ENCODE data around the gene NUDT21.

NUDT21 gene

DNA sequence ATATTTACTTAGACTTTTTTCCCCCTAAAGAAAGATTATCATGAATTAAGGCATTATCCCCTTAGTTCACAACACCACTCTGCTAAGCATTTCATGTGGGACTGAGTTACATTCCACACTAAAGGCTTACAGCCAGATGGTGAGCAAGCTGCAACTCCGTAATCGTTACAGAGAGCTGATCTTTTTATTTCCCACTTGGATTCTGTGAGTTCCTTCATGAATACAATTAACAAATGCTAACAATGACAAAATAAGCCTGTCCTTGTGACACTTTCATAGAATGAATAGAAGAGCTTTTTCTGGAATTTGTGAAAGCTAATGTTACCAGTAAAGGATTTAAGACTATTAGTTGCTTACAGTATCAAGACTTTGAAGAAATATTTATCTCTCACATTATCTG is 9.0 kb upstream of the NUDT21 start:
- no peak for DNase-seq

DNA sequence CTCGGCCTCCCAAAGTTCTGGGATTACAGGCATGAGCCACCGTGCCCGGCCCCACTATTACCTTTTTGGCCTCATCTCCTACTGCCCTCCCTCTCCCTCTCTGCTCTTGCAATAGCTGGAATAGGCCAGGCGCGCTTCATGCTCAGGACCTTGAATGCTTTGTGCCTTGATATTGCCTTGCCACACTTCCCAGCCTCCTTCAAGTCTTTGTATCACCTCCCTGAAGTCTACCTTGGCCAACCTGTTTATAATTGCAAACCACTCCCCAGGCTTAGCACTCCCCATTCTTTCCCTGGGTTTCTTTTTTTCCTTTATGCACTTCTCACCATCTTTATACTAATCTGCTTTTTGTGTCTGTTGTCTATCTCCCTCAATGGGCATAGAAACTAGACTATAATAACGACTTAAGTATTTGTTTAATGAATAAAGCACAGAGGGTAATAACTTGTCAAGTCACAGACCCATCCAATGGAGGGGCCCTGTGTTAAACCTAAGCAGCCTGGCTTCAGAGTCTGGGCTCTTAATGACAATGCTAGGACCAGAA is 6.9 kb upstream of the NUDT21 start:
- DNase-seq = no peak

DNA sequence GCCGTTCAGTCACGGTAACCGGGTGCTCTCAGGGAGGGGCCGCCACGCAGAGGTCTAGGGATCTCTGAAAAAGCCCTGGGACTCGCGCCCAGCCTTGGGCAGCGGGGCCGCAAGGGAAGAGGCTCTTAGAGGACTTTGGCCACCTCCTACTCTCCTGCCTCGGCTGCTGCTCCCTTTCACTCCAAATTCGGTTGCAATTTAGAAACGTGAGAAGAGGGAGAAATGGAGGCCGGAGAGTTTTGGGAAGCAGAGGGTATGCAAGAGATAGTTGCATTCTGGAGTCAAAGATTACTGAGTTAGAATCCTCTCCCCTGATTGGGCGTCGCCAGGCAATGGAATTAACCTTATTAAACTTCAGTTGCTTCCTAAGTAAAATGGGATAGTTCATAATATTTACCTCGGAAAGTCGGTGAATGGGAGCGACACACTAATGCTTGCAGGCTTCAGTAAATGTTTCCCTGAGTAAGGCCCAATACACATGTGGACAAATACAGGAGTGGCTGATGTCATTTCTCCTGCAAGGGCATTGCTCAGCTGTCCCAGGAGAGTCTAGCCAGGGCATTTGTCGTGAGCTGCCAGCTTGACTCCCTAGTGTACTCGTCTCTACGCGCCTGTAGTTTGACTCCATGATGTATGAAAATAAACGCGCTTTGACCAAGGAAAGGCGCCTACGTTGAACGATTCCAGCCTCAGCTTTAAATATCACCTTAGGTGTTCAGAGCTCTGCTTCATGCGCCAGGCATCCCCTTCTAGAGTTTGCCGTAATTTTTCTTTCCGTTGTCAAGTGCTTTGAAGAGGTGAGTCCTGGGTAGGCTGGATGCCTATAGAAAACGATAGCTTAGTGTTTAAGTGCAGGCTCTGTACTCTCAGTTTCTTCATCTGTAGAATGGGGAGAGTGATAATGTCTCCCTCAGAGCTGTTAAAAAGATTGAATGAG is 889 bp upstream of the NUDT21 start:
- peak; percentile 12 for DNase-seq

DNA sequence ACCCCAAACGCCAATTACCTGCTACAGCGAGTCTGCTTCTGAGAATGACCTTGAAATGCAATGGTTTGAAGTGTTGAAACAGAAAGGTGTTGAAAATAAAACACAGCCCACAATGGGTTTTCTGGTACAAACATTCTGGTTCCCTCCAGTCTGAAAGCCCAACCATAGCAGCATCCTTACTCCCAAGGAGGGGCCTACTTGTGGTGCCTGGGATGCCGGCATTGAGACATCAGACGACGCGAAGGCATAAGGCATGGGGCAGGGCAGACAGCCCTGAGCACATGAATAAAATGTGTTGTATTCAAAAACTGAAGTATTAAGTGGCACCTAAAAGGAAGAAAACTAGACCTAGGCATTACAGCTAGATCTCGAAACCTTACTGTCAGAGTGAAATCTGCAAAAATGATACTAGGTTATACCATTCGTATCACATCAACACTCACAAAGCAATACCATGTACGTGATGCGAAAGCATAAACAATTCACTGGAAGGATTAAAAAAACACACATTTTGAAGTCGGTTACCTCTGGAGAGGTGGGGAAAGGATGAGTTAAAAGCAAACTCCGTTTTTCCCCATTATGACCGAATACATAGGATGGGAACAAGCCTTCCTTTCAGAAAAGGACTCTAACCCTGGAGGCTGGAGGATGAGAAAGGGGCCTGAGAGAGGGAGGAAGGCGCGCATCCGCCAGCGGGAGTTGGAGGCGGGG is 702 bp downstream of the NUDT21 start:
- DNase-seq = no peak

DNA sequence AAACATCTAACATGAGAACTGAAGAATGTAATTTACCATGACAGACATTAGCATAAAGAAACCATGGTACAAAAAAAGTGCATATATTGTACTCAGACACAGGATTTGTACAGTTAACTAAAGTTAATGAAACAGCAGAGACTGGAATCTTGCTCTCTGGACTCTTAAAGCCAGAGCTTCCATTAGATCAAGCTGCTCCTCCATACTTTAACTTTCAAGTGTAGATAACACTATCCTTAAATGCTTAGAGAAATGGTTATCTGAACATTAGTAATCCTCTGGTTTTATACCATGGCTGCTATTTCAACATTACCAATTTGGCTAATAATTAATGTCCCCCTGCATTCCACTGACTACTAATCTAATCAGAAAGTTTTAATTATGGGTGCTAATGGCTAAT is 3.1 kb downstream of the NUDT21 start:
- no peak for DNase-seq

DNA sequence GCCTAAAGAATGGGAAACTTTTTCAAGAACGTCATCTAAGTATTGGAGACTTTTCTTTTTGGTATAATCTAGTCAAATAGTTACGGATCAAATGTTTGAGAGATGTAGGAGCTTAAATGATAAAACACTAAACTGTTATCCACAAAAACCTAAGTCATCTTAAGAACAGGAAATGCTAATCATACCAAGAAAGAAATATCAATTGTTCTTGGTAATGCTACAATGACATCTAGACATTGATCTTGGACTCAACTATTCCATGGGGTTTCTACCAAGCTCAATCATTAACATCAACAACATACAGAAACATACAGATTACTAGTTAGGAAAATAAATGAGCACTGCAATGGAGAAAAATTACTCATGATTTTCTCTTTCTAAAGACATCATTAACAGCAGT is 3.8 kb downstream of the NUDT21 start:
- no peak for DNase-seq

DNA sequence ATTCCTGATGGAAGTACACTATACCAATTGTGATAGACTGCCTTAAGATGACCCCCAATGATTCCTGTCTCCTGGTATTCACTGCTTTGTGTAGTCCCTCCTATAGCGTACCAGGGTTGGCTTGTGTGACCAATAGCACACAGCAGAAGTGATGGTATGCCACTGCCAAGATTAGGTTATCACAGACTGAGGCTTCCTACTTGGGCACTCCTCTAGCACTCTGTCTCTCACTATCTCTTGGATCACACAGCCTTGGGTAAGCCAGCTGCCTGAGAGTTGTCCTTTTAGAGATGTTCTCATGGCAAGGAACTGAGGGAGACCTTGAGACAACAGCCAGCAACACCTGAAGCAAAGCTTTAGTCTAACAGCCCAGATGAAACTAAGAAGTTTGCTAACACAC is 13.1 kb downstream of the NUDT21 start:
- no peak for DNase-seq

DNA sequence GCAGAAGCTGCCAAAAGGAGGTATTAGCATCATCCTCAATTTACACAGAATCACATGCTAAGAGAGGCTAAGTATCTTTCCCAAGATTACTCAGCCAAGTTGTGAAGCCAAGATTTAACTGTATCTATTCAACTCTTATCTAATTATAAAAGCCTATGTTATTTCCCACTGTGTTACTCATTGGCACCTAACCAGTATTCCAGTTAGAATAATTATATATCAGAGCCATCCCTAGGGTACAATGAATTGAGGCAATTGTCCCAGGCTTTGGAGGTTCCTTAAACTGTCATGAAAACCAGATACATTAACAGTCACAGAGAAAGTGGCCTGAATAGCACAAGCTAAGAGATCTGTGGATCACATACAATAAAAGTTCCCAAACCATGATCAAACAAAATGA is 14.9 kb downstream of the NUDT21 start:
- no peak for DNase-seq

DNA sequence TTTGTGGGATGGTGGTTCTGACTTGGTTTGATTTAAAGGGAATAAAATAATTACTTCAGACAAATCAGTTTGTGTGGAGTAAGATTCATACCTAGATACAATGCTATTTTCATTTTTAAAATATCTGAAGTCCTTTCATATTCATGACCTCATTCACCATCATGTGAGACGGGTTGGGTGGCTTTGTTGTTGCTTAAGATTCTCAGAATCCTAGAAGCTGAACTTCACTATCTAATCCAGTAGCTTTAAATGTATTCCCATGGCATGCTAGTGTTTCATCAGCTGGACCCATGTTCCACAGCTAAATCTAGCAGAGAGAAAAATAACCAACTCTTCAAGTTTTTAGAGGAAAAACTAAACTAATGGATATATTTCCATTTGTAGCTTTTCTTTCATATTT is 23.0 kb downstream of the NUDT21 start:
- no peak for DNase-seq

DNA sequence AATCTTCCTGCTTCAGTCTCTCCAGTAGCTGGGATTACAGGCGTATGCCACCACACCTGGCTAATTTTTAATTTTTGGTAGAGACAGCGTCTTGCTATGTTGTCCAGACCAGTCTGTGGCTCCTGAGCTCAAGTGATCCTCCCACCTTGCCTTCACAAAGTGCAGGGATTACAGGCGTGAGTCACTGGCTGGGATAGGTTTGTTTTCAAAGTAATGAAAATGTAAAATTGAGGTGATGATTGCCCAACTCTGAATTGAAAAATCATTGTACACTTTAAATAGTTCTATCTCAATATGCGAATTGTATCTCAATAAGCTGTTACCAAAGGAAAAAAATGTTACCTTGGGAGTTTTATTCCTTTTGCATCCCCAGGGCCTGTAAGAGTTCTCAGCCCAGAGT is 24.5 kb downstream of the NUDT21 start:
- DNase-seq = no peak

DNA sequence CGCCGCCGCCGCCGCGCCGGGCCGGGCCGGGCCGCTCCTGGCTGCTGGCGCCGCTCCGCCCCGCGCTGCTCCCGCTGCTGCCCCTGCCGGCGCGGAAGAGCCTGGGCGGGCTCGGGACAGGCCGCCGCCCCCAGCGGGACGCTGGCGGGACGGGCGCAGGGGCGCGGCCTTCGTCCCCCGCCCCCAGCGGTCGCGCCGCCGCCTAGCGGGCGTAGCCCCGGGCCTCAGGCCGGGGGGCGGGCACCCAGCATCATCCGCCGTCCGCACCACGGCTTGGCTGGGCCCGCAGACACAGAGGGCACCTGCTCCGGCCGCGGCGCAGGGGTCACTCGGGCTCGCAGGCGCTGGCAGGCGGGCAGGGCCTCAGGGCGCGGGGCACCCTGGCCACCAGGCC is 25.7 kb downstream of the NUDT21 start, which contains the start of gene AMFR:
AMFR (minus strand) TSS at position 107 of the 394 bp plus-strand sequence. CDS start 218 bp downstream, outside the sequence.
- peak; percentile 49 for DNase-seq

DNA sequence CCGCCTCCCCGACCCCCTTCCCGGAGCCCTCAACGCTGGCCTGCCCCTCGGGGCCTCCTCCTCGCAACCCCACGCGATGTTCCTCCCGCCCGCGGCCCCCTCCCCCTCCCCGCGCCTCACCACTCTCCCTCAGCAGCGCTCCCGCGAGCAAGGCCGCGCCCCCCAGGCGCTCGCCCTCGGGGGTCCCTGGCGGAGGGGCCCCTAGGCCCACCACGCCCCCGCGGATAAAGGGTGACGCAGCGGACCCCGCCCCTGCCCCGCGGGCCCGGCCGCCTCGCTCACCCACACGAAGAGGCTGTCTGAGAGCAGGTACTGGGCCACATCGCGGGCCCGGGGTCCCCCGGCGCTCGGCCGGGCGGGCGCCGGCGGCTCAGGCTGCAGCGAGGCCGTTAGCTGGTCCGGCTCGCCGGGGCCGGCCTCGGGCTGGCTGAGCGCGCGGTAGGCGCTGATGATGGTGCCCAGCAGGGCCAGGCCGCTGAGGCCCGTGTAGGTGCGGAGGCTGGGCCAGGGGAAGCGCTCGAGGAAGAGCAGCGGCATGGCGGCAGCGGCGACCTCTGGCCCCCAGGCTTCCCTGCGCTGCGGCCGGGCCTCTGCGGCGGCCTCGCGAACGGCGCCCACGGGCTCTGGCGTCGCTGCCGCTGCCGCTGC is 26.2 kb downstream of the NUDT21 start:
- DNase-seq = no peak

DNA sequence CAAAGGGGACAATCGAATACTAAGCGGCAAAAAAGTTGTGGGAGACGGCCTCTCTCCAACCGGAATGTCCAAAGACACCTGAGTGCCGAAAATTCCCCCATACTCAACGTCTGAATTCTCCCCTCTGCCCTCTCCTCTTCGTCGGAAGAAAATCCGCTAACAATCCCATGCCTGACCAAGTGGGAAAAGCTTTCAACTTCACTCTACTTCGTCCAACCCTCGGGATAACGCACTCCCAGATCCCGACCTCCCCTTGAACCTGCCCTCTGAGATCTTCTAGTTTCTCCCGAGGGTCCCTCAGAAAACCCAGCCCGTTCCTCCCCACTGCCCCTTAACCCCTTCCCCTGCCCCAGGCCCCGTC is 26.7 kb downstream of the NUDT21 start:
- no peak for DNase-seq

DNA sequence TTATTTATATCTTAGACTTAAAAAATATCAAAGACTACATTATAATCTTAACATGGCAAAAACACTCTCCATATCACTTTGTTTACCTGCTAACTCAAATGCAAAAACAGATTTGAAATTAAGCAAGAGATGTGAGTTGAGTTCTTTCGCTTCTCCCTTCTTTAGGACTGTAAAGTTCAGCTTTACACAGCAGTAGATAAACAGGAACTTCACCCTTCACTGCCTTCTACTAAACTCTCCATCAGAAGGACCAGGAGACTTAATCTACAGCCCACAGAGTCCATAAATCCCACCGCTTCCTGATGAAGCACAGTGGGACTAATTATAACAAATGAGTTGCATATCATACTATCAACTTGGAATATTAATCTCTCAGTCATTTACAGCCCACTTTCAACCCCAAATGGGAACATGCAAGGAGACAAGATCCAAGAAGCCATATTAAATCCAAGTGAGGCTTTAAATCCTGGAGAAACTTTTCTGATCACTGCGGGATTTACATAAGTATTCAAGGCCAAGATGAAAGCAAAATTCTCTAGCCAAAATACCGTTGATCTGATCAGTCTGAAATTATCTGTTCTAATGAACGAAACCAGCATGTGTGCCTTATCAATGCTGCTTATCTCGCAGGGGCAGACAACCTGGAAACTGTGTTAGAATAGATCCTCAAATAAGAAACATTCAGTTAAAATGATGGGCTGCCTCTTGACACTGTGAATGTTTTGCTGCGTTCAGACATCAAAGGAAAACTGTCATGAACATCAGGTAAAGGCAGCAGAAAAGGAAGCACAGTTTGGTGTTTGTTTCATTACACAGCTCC is 27.3 kb downstream of the NUDT21 start:
- DNase-seq = no peak

DNA sequence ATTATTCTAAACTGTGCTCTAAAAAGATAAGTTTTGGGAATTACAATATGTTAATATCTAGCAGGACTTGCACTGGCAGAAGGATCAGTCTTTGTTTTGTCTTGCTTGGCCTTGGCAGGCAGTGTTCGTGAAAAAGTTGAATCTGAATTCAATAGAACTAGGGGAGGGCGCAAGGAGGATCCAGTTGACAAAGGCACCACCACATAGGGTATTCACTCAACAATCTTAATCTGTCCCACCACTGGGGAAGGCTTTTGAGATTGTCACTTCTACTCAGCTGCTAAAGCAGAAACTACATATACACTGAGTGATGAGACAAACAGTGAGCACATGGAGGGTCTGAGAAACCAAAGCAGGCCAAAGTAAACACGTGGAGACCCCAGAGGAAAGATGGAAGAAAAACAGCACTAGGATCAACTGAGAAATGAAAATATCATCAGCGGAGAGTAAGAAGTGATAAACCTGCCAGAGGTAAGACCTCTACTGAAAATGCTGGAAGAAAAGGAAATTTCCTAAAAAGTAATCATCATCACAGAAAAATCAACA is 28.2 kb downstream of the NUDT21 start:
- no peak for DNase-seq

DNA sequence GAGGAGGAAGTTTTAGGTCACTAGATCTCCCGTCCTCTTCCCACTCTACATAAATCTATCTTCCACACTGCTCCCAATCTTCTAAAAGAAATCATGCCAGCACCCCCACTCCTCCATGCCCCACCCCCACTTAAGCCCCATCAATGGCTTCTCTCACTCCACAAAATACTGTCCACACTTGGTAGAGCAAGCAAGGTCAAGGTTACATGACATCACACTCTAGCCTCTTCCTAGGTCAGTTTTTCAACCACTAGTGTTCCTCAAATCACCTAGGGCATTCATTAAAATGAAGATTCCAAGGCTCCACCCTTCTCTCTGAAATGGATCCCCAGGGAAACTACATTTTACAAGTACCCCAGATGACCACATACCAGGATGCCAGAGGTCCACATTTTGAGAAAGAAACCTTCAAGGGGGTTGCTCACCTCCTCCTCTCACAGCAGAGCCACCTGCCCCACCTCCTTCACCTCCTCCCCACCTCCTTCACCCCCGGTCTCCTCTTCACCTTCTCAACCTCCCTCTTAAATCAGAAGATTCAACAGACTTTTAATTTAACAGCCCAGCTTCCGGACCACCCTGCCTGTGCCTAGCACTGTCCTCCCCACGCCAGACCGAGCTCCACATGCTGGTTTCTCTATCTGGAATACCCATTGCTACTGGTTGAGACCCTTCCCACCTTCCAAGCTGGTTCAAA is 29.0 kb downstream of the NUDT21 start:
- DNase-seq = no peak

DNA sequence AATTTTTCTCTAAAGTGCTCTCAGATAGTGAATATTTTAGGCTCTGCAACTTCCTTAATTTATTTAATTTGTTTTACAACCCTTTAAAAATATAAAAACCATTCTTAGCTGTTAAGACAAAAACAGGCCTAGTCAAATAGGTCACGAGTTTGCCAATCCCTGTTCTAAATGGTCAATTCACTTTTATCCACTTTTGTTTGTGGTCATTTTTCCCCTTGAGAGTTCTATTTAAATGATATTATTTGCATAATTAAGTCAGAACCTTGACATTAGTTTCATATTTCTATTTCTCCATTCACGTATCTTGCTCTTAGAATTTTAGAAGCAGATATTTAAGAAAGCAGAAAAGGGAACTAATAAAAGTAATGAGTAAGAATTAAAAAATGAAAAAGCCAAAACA is 29.8 kb downstream of the NUDT21 start:
- DNase-seq = no peak

DNA sequence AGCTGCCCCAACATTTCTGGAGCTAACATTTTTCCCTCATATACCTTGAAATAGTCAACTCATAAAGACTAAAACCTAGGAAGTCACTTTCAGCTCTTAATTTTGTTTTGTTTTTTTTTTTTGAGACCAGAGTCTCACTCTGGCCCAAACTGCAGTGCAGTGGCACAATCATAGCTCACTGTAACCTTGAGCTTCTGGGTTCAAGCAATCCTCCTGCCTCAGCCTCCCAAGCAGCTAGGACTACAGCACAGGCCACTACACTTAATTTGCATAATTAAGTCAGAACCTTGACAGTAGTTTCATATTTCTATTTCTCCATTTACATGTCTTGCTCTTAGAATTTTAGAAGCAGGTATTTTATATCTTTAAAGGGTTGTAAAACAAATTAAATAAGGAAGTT is 30.5 kb downstream of the NUDT21 start:
- DNase-seq = no peak

DNA sequence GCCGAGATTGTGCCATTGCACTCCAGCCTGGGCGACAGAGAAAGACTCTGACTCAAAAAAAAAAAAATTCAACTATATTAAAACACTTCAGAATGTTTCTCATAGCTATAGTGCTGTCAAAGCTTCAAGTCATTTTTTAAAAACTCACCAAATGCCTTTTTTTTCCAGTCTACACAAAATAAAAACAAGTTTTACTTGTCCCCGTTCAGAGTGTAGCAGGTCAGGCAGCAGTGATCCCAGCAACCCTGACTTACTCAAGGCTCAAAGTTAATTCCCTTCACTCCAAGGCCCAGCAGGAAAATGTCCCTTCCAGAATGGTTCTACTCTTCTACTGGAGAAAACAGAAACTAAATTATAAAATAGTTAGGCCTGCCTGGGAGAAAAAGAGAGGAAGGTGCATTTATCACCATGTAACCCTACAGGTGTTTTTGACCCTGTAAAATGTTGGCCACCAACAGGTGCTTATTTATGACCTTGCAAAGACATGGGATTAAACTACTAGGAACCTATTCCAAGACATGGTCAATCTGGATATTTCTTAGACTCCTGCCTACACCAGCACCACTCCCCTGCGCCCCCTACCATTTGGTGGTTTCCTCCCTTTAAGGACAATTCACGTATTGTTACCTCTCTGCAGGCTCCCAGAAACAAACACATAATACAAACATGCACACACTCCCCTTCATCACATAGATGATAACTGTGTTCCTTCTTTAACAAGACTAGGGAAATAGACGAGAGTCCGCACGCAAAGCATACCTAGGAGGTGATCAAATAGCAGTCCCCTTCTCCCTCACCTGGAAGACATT is 31.2 kb downstream of the NUDT21 start:
- DNase-seq = no peak

DNA sequence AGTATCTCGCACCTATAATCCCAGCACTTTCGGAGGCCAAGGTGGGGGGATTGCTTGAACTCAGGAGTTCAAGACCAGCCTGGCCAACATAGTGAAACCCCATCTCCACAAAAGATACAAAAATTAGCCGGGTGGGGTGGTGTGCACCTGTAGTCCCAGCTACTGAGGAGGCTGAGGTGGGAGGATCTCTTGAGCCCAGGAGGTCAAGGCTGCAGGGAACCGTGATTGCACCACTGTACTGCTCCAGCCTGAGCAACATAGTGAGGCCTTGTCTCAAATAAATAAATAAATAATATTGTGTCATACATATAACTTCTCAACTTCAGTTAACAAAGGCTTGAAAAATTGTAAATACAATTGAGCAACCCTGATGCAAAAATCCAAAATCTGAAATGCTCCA is 34.0 kb downstream of the NUDT21 start:
- no peak for DNase-seq

DNA sequence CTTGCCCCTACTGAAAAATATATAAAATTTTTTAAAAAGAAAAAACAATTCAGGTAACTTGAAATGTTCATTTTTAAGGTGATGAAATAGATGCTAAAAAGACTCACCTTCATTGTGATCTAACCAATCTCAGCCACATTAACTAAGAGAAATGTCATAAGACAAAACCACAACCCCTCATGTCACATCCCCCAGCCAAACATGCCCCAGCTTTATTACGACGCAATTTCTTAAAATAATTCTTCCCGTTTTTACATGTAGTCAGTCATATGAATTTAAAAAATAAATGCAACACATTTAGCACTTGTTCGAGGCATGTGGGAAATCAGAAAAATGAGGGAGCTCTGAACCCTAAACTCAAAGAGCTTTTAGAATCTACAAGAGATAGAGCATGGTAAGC is 35.3 kb downstream of the NUDT21 start:
- no peak for DNase-seq
